Right ventricle myocardium inferior (tissue), 1 donor: ENCODE results near the gene PACS2. TPM values are rescaled to one million over a fixed set of nuclear protein-coding genes. Genes with fewer than 3 reads are reported as not detected.

Experiments
- ATAC-seq: fragments of 200-7000 bp; cut with Tn5 transposase; one replicate; pipeline ENCODE4 v1.9.1; 2020; ENCODE audit warnings: mild to moderate bottlenecking, moderate library complexity
- DNase-seq: peaks from one replicate; pipeline ENCODE4 v3.0.0; 2021; ENCODE audit errors: missing footprints
- intact Hi-C: fragments of 100-400 bp; cut with DNase I; formaldehyde crosslinking; loops from one replicate; pipeline ENCODE4 v1.11.0; 2022
- total RNA-seq: library from RNA; stranded (reverse); fragmentation: NEBNext Ultra II Directional; extraction: Animal tissue kit (Norgen Biotek cat#: 25700); gene quantifications from one replicate; pipeline ENCODE4 v1.2.1, GENCODE V29; 2021
- donor health status: DM: no; HTN: yes; CAD: no; lungs with severe emphysema.

PACS2 gene
- total RNA-seq, 1 donor from 2014 or later, result 69.1 TPM

- DNase-seq, result peak; percentile 37
- no peak for ATAC-seq
- intact Hi-C loops, result no loop called here
Observed at GRCh38 chr14:105437723-105438500, 123.4 kb downstream of the PACS2 start.

DNA sequence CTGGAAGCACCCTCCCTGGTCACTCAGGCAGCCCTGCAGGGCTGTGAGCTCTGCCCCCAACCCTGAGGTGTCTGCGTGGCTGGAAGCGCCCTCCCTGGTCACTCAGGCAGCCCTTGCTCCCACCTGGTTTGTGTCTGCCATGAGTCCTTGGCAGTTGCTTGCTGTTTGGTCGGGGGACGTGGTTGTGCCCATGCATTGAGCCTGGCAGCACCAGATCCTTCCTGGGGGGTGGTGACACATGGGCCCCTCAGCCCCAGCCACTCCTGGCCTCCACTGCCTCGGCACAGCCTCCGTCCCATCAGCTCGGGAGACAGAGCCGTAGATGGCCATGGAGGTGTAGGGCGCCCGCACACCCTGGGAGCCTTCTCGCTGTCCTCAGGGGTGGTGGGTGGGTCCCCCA is 124.6 kb downstream of the PACS2 start:
- peak; percentile 39 for DNase-seq
- ATAC-seq, result no peak
- intact Hi-C loops, result no loop called here

DNA sequence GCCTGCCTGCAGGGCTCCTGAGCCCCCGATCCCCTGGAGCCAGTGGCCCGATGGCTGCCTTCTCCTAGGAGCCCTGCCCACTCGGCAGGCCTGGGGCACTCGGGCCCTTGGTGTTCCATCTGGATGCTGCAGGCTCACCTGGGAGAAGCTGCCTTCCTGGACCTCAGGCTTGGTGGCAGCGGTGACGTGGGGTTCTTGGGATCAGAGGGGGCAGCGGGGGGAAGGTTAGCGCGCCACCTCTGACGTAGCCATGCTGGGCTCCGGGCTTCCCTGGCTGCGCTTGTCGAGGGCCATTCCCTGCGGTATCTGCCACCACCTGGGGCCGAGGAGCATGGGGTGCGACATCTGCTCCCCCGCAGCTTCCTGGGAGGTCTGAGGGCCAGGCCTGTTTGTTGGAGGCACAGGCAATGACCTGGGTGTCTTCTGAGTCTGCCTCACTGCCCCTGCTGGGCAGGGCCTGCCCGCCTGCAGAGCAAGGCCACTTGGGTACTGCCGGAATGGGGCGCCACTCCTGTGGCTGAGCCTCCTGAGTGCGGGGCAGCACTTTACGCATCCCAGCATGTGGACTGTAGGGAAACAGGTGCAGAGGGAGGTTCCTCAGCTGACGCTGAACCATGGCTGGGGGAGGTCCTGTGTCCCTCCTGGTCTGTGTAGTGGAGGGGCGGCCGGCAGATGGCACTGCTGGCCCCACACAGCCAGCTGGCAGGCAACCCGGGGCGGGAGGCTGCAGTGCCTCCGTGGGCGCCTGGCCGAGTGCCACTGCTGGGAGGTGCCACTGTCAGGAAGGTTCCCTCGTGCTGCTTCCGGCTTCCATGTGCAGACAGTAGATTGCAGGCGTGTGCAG is 125.4 kb downstream of the PACS2 start:
- peak; percentile 37 for DNase-seq

GRCh38 chr14:105440554-105440900 is 126.0 kb downstream of the PACS2 start:
- intact Hi-C loops, result no loop called here
- ATAC-seq (no peak), DNase-seq (peak; percentile 32)

More for the DNA sequence above, 125.4 kb downstream of the PACS2 start:
- intact Hi-C loops, result no loop called here
- ATAC-seq, result no peak

DNA sequence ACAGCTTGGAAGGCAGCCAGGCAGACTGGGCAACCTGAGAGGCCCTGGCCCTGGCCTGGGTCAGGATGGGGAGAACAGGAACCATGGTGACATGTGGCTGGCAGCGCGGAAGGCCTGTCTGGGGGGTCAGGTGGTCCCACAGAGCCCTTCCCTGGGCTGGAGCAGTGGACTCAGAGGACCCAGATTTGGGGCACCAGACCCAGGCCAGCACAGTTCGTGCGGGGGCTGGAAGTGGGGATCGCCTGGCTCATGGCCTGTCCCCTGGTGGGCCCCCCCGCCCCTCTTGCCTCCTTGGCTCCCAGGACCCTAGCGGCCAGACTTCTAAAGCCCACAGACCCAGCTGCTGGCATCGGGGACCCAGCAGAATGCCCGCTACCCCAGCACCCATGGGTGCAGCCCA is 126.4 kb downstream of the PACS2 start:
- intact Hi-C loops, result no loop called here
- DNase-seq (no peak), ATAC-seq (no peak)

DNA sequence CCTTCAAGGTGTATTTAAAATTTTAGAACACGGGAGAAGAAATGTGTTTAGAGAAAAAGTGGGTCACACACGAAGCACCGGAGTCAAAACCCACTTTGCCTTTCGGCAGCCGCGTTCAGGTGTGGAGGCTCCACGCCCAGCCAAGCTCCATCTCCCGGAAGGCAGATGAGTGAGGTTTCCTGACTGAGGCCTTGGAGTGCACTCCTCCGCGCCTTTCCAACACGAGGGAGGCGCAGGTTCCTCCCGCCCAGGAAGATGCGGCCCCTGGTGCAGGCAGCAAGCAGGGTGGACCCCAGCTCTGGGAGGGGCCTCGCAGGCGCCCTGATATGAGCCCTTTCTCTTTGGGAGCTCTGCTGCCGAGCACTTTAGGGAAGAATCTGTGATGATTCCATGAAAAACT is 127.6 kb downstream of the PACS2 start:
- ATAC-seq (no peak), DNase-seq (peak; percentile 42)
- intact Hi-C loops, result no loop called here

GRCh38 chr14:105442834-105443233 is 128.3 kb downstream of the PACS2 start:
- ATAC-seq, result no peak
- DNase-seq, result no peak
- intact Hi-C loops, result no loop called here

DNA sequence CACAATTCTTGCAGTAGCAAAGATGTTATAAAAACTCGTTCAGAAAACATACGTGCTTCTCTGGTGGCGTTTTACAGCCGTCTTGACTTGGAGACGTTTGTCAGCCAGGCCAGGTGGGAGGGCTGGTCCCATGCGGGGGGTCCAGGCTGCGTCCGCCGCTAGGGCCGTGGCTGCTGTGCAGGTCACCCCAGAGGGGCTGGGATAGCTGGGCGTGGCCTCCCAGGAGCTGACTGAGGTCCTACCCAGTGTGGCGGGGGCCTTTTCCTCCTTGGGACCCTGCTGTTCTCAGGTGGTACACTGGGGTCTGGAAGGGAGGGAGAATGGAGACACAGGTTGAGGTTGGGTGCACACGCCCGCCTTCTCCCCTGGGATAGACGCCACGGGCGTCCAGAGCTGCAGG is 130.3 kb downstream of the PACS2 start:
- intact Hi-C loops, result loop anchor here (5.0 kb wide), 1 partner anchor 73 kb away; no protein-coding TSS in a partner anchor
- ATAC-seq, result no peak
- DNase-seq, result no peak

GRCh38 chr14:105445290-105445689 is 130.7 kb downstream of the PACS2 start:
- intact Hi-C loops, result loop anchor here (5.0 kb wide), 1 partner anchor 73 kb away; no protein-coding TSS in a partner anchor
- DNase-seq, result no peak
- no peak for ATAC-seq

DNA sequence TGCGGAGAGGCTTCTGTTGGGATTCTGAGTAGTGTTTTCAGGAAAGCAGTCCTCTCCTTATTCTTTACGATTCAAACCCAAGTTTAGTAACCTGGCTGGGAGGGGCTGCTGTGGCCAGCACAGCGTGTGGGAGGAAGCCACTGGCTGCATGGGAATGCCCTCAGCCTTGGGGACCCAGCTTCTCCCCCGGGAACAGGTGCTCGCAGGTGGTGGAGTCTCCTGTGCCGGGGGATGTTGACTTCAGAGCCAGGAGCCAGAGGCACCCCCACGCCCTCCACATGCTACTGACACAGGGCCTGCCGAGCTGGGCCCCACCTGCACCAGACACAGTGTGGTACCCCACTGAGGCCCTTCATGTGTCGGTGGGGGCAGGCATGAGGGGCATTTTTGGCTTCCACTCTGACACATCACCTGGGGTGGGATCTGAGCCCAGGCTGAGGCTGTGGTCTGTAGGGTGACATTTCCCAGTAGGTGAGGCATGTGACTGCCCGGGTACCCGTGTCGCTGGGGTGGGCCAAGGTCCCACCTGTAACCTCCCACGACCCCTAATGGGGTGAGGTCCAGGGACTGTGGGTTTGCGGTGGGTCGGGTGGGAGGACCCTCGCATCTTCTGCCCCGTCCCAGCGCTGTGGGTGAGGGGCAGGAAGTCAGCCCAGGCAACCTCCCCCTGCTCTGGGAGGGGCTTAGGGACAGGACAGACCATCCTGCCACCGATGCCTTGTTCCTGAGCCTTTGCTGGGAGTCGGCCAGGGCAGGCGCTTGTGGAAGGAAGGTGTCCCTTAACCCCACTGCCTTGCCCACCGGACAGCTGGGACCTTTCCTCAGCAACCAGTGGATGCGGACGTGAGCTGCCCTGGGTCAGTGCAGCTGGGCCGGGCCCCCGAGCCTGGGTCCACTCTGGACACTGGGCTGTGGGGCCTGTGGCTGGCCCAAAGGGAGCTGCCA is 131.6 kb downstream of the PACS2 start:
- no peak for DNase-seq
- ATAC-seq, result no peak
- intact Hi-C loops, result loop anchor here (5.0 kb wide), 1 partner anchor 74 kb away; no protein-coding TSS in a partner anchor

DNA sequence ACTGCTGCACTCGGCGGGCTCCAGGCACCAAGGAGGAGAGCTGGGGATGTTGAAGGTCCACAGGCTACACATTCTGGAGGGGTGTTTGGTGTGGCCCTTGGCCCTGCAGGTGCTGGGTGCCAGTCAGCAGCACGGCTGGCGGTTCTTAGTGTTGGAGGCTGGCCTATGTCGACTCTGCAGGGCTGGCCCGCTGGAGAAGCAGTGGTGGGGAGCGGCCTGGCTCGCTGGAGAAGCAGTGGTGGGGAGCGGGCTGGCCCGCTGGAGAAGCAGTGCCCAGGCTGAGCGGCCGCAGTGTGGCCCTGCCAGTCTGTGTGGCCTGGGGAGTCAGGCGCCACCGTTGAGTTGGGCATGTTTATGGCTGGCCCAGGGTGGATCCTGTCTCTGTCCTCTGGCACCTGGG is 132.4 kb downstream of the PACS2 start:
- ATAC-seq (no peak), DNase-seq (no peak)
- intact Hi-C loops, result loop anchor here (5.0 kb wide), 1 partner anchor 75 kb away; no protein-coding TSS in a partner anchor

Other genes with a start within 250 kb of the PACS2 start
- 0.89 TPM for gene GPR132, start 249.3 kb upstream of the PACS2 start, total RNA-seq
- 34.6 TPM for gene JAG2, start 146.0 kb upstream of the PACS2 start, total RNA-seq
- 33.9 TPM for gene NUDT14, start 133.4 kb upstream of the PACS2 start, total RNA-seq
- 48.8 TPM for gene BTBD6, start 66.2 kb upstream of the PACS2 start, total RNA-seq
- gene BRF1, start 13.7 kb upstream of the PACS2 start, total RNA-seq, result 19.0 TPM
- 2.4 TPM for gene TEX22, start 83.8 kb downstream of the PACS2 start, total RNA-seq
- gene MTA1, start 105.1 kb downstream of the PACS2 start, total RNA-seq, result 192 TPM
- 1,081 TPM for gene CRIP2, start 160.1 kb downstream of the PACS2 start, total RNA-seq
- gene CRIP1, start 172.1 kb downstream of the PACS2 start, total RNA-seq, result 82.0 TPM
- 6.4 TPM for gene TEDC1, start 176.5 kb downstream of the PACS2 start, total RNA-seq
- 3.4 TPM for gene TMEM121, start 211.8 kb downstream of the PACS2 start, total RNA-seq